ENCODE results near the gene DLX4. TPM values are rescaled to one million over a fixed set of nuclear protein-coding genes. Genes with fewer than 3 reads are reported as not detected.

Gene DLX4
- total and polyA plus RNA-seq, 2 donors (not counting 3 experiments of a cell fraction or from before 2014, with no cell fraction given) = not detected

DNA sequence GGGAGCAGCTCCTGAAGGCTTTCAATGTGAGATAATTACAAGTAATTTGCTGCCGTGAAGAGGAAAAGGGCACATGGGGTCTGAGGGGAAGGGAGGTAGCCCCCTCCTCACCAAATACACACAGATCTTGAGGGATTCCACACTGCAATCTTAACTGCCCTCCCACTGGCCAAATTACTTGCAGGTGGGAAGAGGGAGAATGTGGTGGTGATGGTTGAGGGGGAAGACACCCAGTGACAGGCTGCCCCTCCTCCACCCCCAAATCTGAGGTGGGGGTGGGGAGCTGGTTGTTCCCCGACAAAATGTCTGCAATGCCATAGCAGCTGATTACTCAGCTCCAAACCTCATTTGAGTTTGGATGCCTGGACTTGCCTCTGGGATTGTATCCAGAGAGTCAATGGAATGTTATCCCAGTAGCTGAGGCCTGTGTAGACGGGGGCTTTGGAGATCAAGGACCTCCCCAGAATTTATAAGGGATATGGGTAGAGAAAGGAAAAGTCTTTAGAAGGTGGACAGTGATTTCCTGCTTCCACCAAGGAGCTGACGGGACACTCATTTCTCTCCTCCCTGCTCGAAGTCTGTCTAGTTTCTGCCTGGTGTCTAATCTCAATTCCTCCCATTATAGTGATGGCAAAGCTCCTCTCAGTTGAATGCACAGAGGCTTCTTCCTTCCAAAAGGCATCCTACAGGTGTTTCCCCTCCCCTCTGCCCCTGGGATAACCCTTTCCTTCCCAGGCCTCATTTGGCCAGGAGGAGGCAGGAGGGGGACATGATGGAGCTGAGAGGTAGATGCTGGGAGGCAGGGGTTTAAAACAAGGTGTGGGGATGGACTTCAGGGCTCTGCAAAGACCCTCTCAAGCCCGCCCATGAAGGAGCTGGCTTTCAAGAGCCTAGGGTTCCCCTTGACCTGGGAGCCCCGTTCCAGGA lies 8.7 kb downstream of the DLX4 start:
- no peaks in the 10 kb centered on the region for H4K20me1 ChIP-seq (replicated peaks; ENCODE audit: control insufficient read depth, extremely low read depth, insufficient read depth, low read length)
- no peaks in the 10 kb centered on the region for H3K79me2 ChIP-seq (ENCODE audit: control insufficient read depth, insufficient read depth, low read length)
- no peaks in the 10 kb centered on the region for H3K36me3 ChIP-seq (ENCODE audit: control insufficient read depth in 2 of 2, extremely low read depth in 1 of 2, insufficient read depth in 2 of 2, low read length in 2 of 2)
- CTCF ChIA-PET = interaction anchor here (0.9 to 2.6 kb wide), 4 partner anchors 18 to 97 kb away, joined by 3 to 11 read pairs (median 7); partner anchors contain the start of gene DLX3
- TF ChIP-seq, protein P1, sequence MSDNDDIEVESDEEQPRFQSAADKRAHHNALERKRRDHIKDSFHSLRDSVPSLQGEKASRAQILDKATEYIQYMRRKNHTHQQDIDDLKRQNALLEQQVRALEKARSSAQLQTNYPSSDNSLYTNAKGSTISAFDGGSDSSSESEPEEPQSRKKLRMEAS (IDR thresholded peaks at IDR 0.05; ENCODE audit: insufficient read depth, insufficient read length) = no peak
- TF ChIP-seq EZH2 (IDR thresholded peaks at IDR 0.05; ENCODE audit: borderline replicate concordance, low read depth, low read length, severe bottlenecking) = peak; percentile 21
- intact Hi-C loops (cut with micrococcal nuclease) = no loop called here
- no peak overlapping the region for H3K4me3 ChIP-seq (replicated peaks in 1 of 3; ENCODE audit: insufficient read depth in 1 of 3, low read depth in 1 of 3, low read length in 3 of 3)
- POLR2A ChIA-PET = no interaction called here
- BruUV-seq (replicated peaks) = no TSS peak
- no peak overlapping the region for H3K9ac ChIP-seq (replicated peaks; ENCODE audit: extremely low read depth, insufficient read depth, low read length)
- no peak for DNase-seq (ENCODE audit: low read depth, low spot score)
- H2AFZ ChIP-seq (ENCODE audit: low read depth, low read length) = no peak overlapping the region
- H3K4me2 ChIP-seq (ENCODE audit: insufficient read depth, low read length) = no peak overlapping the region
- H3K9me1 ChIP-seq (replicated peaks; ENCODE audit: control insufficient read depth, extremely low read depth, insufficient read depth, low read length) = no peaks in the 10 kb centered on the region
- no peak overlapping the region for H3K27ac ChIP-seq (ENCODE audit: insufficient read depth, low read depth, low read length)
- no peaks in the 10 kb centered on the region for H3K9me3 ChIP-seq (replicated peaks; ENCODE audit: control insufficient read depth, insufficient read depth, low read length)
- H3K27me3 ChIP-seq (ENCODE audit: control insufficient read depth in 2 of 2, insufficient read depth in 2 of 2, low read length in 2 of 2) = peaks cover 51 to 66% of the 10 kb centered on the region in 2 experiments
- no peaks in the 10 kb centered on the region for H3K4me1 ChIP-seq (ENCODE audit: control insufficient read depth, extremely low read depth, insufficient read depth, low read length)
- dilution Hi-C loops (cut with MboI; ENCODE audit: extremely low pct_ligation_motif_present, low sequenced_read_pairs) = no loop called here
- FAIRE-seq = no peak

DNA sequence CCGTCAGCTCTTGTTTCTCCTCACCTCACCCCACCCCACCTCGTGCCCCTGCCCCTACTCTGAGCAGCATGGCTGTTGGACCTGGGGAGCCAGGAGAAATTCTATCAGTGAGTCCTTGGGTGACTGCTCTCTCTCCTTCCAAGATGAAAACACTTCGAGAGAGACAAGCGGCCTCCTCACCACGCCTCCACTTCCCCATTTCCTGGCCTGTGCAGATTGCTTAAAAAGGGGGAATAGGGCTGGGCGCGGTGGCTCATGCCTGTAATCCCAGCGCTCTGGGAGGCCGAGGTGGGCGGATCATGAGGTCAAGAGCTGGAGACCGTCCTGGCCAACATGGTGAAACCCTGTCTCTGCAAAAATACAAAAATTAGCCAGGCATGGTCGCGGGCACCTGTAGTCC lies 9.5 kb downstream of the DLX4 start:
- BruUV-seq (replicated peaks) = no TSS peak
- CTCF ChIA-PET = interaction anchor here (0.8 to 2.6 kb wide), 7 partner anchors 17 to 117 kb away, joined by 3 to 11 read pairs (median 4); partner anchors contain the start of gene DLX3

More for the DNA sequence above, 9.5 kb downstream of the DLX4 start:
- Histone ChIP-seq H3K27ac (ENCODE audit: insufficient read depth, low read depth, low read length) (no peak overlapping the region), H3K4me3 (replicated peaks in 1 of 3; ENCODE audit: insufficient read depth in 1 of 3, low read depth in 1 of 3, low read length in 3 of 3) (no peak overlapping the region), H3K9me3 (replicated peaks; ENCODE audit: control insufficient read depth, insufficient read depth, low read length) (no peaks in the 10 kb centered on the region), H2AFZ (ENCODE audit: low read depth, low read length) (no peak overlapping the region), H3K4me2 (ENCODE audit: insufficient read depth, low read length) (no peak overlapping the region), H3K27me3 (ENCODE audit: control insufficient read depth in 2 of 2, insufficient read depth in 2 of 2, low read length in 2 of 2) (peaks cover 43 to 58% of the 10 kb centered on the region in 2 experiments), H3K4me1 (ENCODE audit: control insufficient read depth, extremely low read depth, insufficient read depth, low read length) (no peaks in the 10 kb centered on the region), H4K20me1 (replicated peaks; ENCODE audit: control insufficient read depth, extremely low read depth, insufficient read depth, low read length) (no peaks in the 10 kb centered on the region), H3K9ac (replicated peaks; ENCODE audit: extremely low read depth, insufficient read depth, low read length) (no peak overlapping the region), H3K9me1 (replicated peaks; ENCODE audit: control insufficient read depth, extremely low read depth, insufficient read depth, low read length) (no peaks in the 10 kb centered on the region), H3K79me2 (ENCODE audit: control insufficient read depth, insufficient read depth, low read length) (no peaks in the 10 kb centered on the region), H3K36me3 (ENCODE audit: control insufficient read depth in 2 of 2, extremely low read depth in 1 of 2, insufficient read depth in 2 of 2, low read length in 2 of 2) (no peaks in the 10 kb centered on the region)
- no peak for FAIRE-seq
- dilution Hi-C loops (cut with MboI; ENCODE audit: extremely low pct_ligation_motif_present, low sequenced_read_pairs) (no loop called here), intact Hi-C loops (cut with micrococcal nuclease) (no loop called here)
- TF ChIP-seq POLR2AphosphoS5 (IDR thresholded peaks at IDR 0.05; ENCODE audit: insufficient read depth, low read depth, low read length) (no peak), MYC (IDR thresholded peaks at IDR 0.05; ENCODE audit: low read depth, low read length) (no peak), EZH2 (IDR thresholded peaks at IDR 0.05; ENCODE audit: borderline replicate concordance, low read depth, low read length, severe bottlenecking) (no peak), POLR2A (IDR thresholded peaks at IDR 0.05; ENCODE audit: low read depth, low read length) (no peak), JUN (IDR thresholded peaks at IDR 0.05; ENCODE audit: borderline replicate concordance, insufficient read depth, insufficient read length, low read depth) (no peak), FOS (IDR thresholded peaks at IDR 0.05; ENCODE audit: borderline replicate concordance, insufficient read depth, low read length) (no peak), GATA2 (IDR thresholded peaks at IDR 0.05; ENCODE audit: insufficient read depth, insufficient read length, low read depth, low read length) (no peak)
- TF ChIP-seq, protein P1 (IDR thresholded peaks at IDR 0.05; ENCODE audit: insufficient read depth, insufficient read length) = no peak
- TF ChIP-seq, protein P2, sequence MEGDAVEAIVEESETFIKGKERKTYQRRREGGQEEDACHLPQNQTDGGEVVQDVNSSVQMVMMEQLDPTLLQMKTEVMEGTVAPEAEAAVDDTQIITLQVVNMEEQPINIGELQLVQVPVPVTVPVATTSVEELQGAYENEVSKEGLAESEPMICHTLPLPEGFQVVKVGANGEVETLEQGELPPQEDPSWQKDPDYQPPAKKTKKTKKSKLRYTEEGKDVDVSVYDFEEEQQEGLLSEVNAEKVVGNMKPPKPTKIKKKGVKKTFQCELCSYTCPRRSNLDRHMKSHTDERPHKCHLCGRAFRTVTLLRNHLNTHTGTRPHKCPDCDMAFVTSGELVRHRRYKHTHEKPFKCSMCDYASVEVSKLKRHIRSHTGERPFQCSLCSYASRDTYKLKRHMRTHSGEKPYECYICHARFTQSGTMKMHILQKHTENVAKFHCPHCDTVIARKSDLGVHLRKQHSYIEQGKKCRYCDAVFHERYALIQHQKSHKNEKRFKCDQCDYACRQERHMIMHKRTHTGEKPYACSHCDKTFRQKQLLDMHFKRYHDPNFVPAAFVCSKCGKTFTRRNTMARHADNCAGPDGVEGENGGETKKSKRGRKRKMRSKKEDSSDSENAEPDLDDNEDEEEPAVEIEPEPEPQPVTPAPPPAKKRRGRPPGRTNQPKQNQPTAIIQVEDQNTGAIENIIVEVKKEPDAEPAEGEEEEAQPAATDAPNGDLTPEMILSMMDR (IDR thresholded peaks at IDR 0.05; ENCODE audit: extremely low read depth in 1 of 2, insufficient read depth in 1 of 2, low read depth in 1 of 2, low read length in 2 of 2) = no peak
- POLR2A ChIA-PET = no interaction called here
- no peak for DNase-seq (ENCODE audit: low read depth, low spot score)

Measured in endothelial cell of umbilical vein (primary cell).